ENCODE measurements around the gene FKBP2.
A peak's percentile ranks its signal among the peaks of the same experiment; 100 is the strongest.
"Not testable (repeated sequence)": the region's sequence is repeated elsewhere in the genome, so short reads cannot be mapped to it uniquely, and the experiment has no call there.

The FKBP2 gene

GRCh38 chr11:64234647-64235379, 6.1 kb upstream of the FKBP2 start:
- DNase-seq: no peak

GRCh38 chr11:64235437-64236161, 5.3 kb upstream of the FKBP2 start:
- no peak for DNase-seq

DNA sequence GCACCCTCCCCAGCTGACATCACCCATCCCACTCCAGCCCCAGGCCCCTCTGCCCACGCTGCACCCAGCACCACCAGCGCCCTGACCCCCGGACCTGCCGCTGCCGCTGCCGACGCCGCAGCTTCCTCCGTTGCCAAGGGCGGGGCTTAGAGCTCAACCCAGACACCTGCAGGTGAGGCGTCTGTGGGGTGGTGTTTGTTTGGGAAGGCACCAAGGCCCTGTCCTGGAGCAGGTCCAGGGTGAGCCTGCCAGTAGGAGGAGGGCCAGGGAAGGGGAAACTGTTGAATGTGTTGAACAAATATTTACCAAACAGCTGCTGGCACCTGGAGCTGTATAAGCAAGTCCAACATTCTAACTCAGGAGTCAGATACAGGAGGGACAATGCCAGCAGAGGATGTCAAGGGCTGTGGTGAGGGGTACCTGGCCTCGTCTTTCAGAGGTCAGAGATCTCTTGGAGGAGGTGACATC, 3.4 kb upstream of the FKBP2 start:
- DNase-seq: no peak

- no peak for DNase-seq
Observed at GRCh38 chr11:64238076-64238475, 2.8 kb upstream of the FKBP2 start.

- DNase-seq: no peak
Observed at GRCh38 chr11:64238999-64239398, 1.9 kb upstream of the FKBP2 start.

DNA sequence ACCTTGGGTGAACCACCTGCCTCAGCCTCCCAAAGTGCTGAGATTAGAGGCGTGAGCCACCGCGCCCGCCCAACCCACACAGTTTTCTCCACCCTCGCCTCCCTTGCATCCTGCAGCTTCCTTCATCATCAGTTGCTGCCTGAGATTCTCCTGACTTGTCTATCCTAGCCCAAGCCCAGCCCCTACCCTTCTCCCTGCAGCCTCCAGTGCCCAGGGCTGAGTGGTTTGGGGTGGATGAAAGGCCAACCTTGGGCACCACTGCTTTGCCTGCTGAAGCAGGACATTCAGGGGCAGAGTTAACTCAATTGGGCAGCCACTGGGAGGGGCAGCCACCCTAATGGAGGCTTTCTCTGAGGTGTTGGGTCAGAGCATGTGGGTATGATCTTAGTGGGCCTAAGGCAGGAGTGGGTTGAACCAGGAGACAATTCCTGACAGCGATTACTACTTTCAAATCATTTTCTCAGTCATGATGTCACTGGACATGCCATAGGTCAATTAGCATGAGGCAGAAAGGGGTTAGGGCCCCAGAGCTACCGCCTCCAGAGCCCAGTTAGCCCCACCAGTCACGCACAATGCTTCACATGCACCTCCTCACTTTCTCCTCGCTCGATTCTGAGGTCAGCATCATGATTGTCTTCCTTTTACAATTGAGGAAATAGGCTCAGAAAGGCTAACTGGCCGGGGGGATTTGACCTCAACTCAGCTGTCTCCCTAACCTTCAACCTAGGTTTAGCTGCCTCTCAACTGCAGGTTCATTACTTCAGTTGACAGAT, 1.0 kb upstream of the FKBP2 start:
- DNase-seq: no peak

DNA sequence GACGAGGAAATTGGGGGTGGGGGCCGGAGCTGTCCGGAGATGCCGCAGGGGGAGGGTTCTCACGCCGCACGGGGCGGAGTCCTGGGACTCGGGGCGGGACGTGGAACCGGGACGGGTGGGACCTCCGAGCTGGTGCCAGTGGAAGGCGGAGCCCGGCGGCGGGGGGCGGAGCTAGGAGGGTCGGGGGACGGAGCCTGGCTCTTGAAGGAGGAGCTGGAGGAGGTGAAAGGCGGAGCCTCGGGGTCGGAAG, 271 bp downstream of the FKBP2 start:
- peak; percentile 99 for DNase-seq

GRCh38 chr11:64241491-64242374, 838 bp downstream of the FKBP2 start:
- no peak for DNase-seq

DNA sequence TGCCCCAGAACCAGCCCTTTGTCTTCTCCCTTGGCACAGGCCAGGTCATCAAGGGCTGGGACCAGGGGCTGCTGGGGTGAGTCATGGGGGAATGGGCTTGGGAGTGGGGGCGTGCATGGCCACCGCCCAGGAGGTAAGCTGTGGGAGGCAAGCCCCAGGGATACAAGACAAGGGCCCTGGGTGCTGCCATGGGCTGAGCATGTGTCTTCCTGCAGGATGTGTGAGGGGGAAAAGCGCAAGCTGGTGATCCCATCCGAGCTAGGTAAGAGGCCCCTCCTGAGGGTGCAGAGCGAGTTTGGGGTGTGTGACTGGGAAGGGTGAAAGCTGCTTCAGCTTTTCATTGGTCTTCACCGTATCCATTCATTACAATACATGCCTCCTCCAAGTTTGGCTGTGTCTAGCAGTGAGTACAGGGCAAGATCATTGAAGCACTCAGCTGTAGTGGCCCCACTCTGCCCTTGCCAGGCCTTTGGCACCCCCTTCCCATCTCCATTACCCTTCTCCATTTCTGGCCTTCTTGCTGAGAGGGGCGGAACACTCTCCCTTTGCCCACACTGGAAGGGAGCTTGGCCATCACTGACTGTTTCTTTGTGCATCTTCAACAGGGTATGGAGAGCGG, 2.5 kb downstream of the FKBP2 start:
- DNase-seq: no peak

DNA sequence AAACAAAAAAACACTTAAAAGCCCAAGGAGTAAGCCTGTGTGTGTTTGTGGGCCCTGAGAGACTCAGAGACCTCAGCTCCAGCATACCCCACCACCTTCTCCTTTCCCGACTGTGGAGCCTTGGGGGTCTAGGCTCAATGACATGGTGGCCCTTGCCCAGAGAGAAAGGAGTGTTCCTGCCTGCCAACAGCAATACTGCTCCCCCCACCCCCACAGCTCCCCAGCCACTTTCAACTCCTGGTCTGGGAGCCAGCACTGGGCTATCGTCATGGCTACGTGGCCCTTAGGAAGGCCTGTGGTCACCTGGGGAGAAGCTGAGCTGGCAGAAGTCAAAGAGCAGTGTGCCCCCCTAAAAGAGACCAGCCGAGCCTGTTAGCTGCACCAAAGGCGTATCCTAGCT, 3.2 kb downstream of the FKBP2 start:
- DNase-seq: no peak

GRCh38 chr11:64244966-64245365, 4.1 kb downstream of the FKBP2 start:
- DNase-seq: no peak

- DNase-seq: no peak
Observed at GRCh38 chr11:64245401-64245796, 4.5 kb downstream of the FKBP2 start.

- peak; percentile 94 for DNase-seq
Observed at GRCh38 chr11:64245797-64246620, 5.1 kb downstream of the FKBP2 start.

GRCh38 chr11:64246621-64246870, 5.7 kb downstream of the FKBP2 start:
- DNase-seq: not testable (repeated sequence)

GRCh38 chr11:64246871-64247728, 6.2 kb downstream of the FKBP2 start, which contains the start of gene PPP1R14B:
TSS of gene PPP1R14B (minus strand) at chr11:64246943. CDS start at chr11:64246673, 270 bp downstream.
- DNase-seq: peak; percentile 88

- DNase-seq: no peak
Observed at GRCh38 chr11:64247729-64248531, 7.0 kb downstream of the FKBP2 start.

- no peak for DNase-seq
Observed at GRCh38 chr11:64248578-64248977, 7.7 kb downstream of the FKBP2 start.

GRCh38 chr11:64249038-64249437, 8.1 kb downstream of the FKBP2 start:
- no peak for DNase-seq
